SH-SY5Y (cell line): ENCODE data around the gene KIN.

ENCODE experiments used
- GATA2 ChIP-seq: IDR thresholded peaks from 2 replicates; pipeline ENCODE4 v1.6.1; 2011; ENCODE audit warnings: mild to moderate bottlenecking, low read depth, low read length
- GATA3 ChIP-seq: IDR thresholded peaks from 2 replicates; pipeline ENCODE4 v1.6.1; 2011; ENCODE audit warnings: low read depth, mild to moderate bottlenecking, low read length, moderate library complexity

The KIN gene

GRCh38 chr10:7768417-7768816 is 19.4 kb downstream of the KIN start:
- TF ChIP-seq GATA3 (no peak), GATA2 (no peak)

DNA sequence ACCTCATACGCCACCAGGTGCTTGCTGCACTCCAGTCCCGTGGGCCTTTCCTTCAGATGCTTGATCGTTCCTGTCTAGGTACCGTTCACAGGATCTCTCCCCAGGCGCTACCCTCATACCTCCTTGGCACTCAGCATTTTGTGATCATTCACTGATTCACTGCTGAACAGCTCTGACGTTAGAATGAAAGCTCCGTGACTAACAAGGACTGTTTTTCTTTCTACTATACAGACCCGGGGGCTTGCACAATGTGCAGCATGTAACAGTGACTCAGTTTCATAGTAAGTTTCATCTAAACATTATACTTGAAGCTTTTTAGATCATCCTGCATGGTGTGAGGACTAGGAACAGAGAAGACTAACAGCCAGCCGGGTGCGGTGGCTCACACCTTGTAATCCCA is 20.6 kb downstream of the KIN start:
- TF ChIP-seq GATA3: no peak
- no peak for TF ChIP-seq GATA2

GRCh38 chr10:7766241-7766640 is 21.6 kb downstream of the KIN start:
- no peak for TF ChIP-seq GATA3
- no peak for TF ChIP-seq GATA2

DNA sequence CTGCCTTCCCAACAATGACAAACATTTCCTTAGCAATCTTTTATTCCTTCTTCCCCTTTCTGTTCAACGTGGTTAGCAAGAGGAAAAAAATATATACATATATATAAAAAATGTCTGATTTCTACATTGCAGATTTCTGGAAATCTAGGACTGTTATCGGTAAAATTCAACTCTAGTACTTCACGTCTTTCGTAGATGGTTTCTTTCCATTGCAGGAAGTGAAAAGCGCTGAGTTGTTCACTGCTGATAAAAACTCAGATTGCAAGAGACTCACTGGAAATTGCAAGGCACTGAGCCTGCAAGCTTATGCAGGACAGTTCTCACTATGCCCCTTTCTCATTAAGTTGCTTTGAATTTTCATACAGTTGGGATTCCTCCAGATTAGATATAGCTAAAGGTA is 23.9 kb downstream of the KIN start:
- no peak for TF ChIP-seq GATA3
- TF ChIP-seq GATA2: no peak

DNA sequence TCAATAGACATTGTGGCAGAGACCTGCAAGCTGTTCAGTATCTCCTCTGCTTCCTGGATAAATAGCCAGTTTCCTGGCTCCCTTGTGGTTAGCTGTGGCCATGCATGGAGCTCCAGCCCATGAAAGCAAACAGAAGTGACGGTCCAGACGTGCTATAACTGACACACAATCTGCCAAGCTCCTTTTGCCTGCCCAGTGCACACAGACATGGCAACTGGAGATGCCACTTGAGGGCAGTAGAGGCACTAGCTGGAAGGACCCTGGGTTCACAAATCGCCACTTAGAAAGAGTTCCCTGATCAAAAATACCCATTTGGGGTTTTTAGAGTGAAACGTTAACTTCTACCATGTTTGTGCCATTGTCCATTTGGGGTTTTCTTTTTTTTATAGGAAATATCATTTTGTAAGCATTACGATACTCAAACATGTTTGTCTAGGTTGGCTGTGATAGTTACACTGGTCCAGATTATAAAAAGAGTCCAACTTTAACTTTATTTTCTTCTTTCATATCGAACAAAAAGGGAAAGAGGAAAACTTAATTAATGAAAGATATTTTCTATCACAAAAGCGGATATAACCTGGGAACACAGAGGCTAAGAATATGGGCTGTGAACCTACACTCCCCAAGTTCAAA is 31.3 kb downstream of the KIN start:
- TF ChIP-seq GATA3: no peak
- TF ChIP-seq GATA2: no peak

DNA sequence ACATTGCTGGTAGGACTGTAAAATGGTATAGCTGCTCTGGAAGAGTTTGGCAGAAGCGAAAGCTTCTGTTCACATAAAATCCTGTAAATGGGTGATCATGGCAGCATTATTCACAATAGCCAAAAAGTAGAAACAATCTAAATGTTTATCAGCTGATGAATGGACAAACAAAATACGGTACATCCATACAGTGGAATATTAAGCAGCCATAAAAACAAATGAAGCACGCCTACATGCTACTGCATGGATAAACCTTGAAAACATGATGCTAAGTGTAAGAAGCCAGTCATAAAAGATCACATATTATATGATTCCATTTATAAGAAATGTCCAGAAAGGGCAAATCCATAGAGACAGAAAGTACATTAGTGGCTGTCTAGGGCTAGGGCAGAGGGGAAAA is 32.7 kb downstream of the KIN start:
- TF ChIP-seq GATA2 (no peak), GATA3 (no peak)

- TF ChIP-seq GATA3: no peak
- TF ChIP-seq GATA2: no peak
Observed at GRCh38 chr10:7752251-7752650, 35.5 kb downstream of the KIN start.

GRCh38 chr10:7750222-7750621 is 37.6 kb downstream of the KIN start:
- no peak for TF ChIP-seq GATA3
- no peak for TF ChIP-seq GATA2

DNA sequence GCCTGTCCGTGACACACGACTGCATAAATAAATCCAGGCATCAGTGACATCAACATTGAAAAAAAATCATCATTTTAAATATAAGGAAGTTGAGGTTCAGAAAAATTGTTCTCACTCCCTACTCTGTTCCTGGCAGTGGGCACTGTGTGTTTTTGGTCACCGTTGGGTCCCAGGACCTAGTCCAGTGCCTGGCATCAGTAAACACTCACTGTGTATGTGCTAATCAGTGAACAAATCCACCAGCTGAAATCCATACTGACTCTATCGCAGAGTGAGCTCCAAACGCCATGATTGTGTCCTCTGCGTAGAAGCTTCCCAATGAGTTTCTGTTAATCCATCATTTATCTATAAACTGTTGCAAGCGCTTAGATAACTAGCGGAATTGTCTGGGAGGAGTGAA is 43.5 kb downstream of the KIN start:
- TF ChIP-seq GATA2: no peak
- no peak for TF ChIP-seq GATA3

- TF ChIP-seq GATA2 (no peak), GATA3 (no peak)
Observed at GRCh38 chr10:7738536-7739407, 49.0 kb downstream of the KIN start.

- TF ChIP-seq GATA3: no peak
- no peak for TF ChIP-seq GATA2
Observed at GRCh38 chr10:7734821-7735220, 53.0 kb downstream of the KIN start.

- TF ChIP-seq GATA3: no peak
Observed at GRCh38 chr10:7722927-7723529, 64.8 kb downstream of the KIN start.

DNA sequence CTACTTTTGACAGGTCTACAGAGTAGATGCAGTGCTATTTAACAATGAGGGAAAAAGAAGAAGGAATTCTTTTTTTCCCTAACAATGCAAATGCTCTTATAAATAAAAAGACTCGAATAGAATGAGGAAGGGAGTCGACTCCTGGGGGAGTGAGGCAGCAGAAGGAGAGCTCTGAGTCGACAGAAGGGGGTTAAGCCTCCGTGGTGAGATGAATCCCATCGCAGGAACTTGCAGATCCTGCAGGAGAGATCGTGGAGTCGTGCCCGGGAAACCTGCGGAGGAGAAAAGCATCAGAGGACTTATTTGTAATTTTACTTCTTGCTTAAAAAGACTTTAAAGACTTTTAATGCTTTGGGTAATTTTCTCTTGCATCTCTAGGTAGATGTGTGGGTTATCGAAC is 67.3 kb downstream of the KIN start:
- TF ChIP-seq GATA2 (no peak), GATA3 (no peak)

GRCh38 chr10:7718685-7719084 is 69.1 kb downstream of the KIN start:
- TF ChIP-seq GATA2 (no peak), GATA3 (no peak)

- no peak for TF ChIP-seq GATA2
- TF ChIP-seq GATA3: no peak
Observed at GRCh38 chr10:7717767-7718166, 70.0 kb downstream of the KIN start.

DNA sequence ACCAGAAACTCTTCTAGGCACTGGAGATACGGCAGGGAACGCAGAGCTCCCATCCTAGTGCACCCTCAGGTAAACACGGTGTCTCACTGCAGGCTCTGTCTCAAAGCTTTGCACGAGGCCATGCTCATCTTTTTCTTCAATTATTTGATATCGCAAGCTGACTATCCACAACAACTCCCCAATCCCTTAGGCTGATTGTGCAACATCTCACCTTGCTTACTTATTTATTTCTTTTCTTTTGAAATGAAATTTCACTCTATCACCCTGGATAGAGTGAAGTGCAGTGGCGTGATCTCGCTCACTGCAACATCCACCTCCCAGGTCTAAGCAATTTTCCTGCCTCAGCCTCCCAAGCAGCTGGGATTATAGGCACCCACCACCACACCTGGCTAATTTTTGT is 72.3 kb downstream of the KIN start:
- TF ChIP-seq GATA2 (no peak), GATA3 (no peak)
